Activated T-cell treated with anti-CD3 and anti-CD28 coated beads, Interleukin-2, amount 50 U/mL, for 4 hours (primary cell): ENCODE measurements around the gene TAGLN. TPM values are rescaled to one million over a fixed set of nuclear protein-coding genes. Genes with fewer than 3 reads are reported as not detected.

ENCODE experiments used
- ATAC-seq, 2 donors: fragments of 200-7000 bp; cut with Tn5 transposase; one replicate each; pipeline ENCODE4 v1.10.0; 2021
- DNase-seq: peaks from one replicate; pipeline ENCODE4 v3.0.0-alpha.2; 2020
- H3K27me3 Mint-ChIP-seq: one replicate; pipeline ENCODE4 v1.8.0; 2021; ENCODE audit warnings: low read depth, mixed read lengths
- H3K36me3 Mint-ChIP-seq: one replicate; pipeline ENCODE4 v1.8.0; 2022; ENCODE audit warnings: mixed read lengths; ENCODE audit not compliant: insufficient read depth
- H3K4me1 Mint-ChIP-seq: one replicate; pipeline ENCODE4 v1.8.0; 2021; ENCODE audit warnings: low read depth, mixed read lengths
- H3K4me3 Mint-ChIP-seq: one replicate; pipeline ENCODE4 v1.8.0; 2021; ENCODE audit warnings: mild to moderate bottlenecking, moderate library complexity, mixed read lengths
- H3K9me3 Mint-ChIP-seq: one replicate; pipeline ENCODE4 v1.8.0; 2021; ENCODE audit warnings: mixed read lengths
- total RNA-seq, 3 donors: library from RNA; stranded (reverse); gene quantifications; one replicate each; pipeline ENCODE4 v1.2.1, GENCODE V29; 2021

TAGLN gene
- total RNA-seq, 3 donors from 2014 or later: 2.5 to 3.9 (median 3.2) TPM

DNA sequence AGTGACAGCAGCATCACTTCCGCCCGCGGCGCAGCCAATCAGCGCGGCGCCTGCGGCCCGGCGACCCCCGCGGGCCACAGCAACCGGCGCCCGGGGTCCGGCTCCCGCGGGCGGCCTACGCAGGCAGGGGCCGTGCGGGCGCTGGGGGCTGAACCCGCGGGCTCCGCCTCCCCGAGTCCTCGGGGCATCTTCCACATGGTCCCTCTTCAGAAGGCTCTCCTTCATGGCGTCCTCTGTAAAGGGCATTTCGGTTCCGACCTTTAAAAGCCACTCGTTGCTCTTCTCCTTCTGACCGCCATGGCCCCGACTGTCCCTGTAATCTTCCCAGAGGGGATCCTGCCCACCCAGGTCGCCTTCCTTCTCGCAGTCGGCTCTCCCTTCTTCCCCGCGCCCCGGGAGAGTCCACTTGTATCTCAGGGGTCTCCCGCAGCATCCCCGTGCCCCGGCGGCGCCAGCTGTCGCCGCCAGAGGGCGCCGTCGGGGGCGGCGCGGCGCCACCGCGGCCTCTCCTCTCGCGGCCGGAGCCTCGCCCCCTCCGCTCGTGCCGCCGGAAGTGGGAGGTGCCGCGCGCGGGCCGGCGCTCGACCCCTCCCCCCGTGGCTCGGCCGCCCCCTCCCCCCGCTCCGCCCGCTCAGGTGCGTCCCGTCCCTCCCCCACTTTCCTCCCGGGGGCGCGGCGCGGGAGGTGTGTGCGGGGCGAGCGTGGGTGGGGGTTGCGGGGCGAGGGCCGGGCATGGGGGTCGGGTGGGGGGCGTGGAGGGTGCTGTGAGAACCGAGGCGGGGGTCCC lies 33.1 kb downstream of the TAGLN start, which contains the start of gene RNF214:
RNF214 (plus strand) TSS at position 580 of the 787 bp plus-strand sequence. CDS start 1,602 bp downstream, outside the sequence.
- ATAC-seq: peak; percentile 78 to 79
- no peaks in the 10 kb centered on the region for H3K9me3 Mint-ChIP-seq
- peaks cover 40% of the 10 kb centered on the region for H3K4me1 Mint-ChIP-seq
- peaks cover 21% of the 10 kb centered on the region for H3K36me3 Mint-ChIP-seq
- peak within 1 kb of the TSS; percentile 99 for H3K4me3 Mint-ChIP-seq
- no peaks in the 10 kb centered on the region for H3K27me3 Mint-ChIP-seq
- DNase-seq: peak; percentile 70

DNA sequence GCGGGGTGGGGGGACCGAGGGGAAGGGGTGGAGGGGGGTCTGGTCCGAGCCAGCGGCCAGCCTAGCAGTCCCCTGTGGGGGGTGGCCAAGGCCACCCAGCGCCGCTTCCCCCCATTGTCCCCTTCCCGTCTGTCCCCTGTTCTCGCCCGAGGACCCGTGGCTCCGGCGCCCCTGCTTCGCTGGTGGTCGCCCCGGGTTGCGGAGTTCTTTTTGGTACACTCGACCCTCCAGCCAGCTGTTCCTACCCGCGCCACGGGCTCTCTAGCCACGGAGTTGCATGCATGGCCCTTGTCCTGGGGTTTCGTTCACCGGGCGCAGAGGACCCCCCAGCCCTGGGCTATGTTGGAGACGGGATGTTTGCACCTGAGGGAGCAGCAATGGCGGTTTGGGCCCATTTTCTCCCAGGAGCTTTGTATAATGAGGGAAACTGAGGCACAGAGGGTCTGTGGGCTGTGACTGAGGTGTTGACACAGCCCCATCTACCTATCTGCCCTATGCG lies 33.8 kb downstream of the TAGLN start:
- no peaks in the 10 kb centered on the region for H3K27me3 Mint-ChIP-seq
- H3K36me3 Mint-ChIP-seq: peaks cover 20% of the 10 kb centered on the region
- peak overlapping the region; percentile 83 for H3K4me3 Mint-ChIP-seq
- peaks cover 39% of the 10 kb centered on the region for H3K4me1 Mint-ChIP-seq
- ATAC-seq: no peak
- DNase-seq: no peak
- no peaks in the 10 kb centered on the region for H3K9me3 Mint-ChIP-seq

DNA sequence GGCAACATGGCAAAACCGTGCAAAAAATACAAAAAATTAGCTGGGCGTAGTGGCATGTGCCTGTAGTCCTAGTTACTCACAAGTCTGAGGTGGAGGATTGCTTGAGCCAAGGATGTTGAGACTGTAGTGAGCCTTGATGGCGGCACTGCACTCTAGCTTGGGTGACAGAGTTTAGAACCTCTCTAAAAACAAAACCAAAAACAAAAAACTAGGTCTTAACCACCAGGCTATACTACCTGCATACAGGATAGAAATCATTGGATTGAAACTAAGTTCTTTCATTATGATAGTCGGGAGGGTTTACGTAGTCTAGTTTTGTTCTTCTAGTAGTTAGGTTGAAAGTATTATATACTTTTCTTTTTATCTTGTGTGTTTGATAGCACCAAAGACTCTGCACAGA lies 39.1 kb downstream of the TAGLN start:
- ATAC-seq: peak in 1 of 2 donors; percentile 21
- H3K4me3 Mint-ChIP-seq: no peak overlapping the region
- H3K9me3 Mint-ChIP-seq: no peaks in the 10 kb centered on the region
- H3K36me3 Mint-ChIP-seq: peaks cover 12% of the 10 kb centered on the region
- peaks cover 12% of the 10 kb centered on the region for H3K4me1 Mint-ChIP-seq
- no peaks in the 10 kb centered on the region for H3K27me3 Mint-ChIP-seq
- DNase-seq: no peak

DNA sequence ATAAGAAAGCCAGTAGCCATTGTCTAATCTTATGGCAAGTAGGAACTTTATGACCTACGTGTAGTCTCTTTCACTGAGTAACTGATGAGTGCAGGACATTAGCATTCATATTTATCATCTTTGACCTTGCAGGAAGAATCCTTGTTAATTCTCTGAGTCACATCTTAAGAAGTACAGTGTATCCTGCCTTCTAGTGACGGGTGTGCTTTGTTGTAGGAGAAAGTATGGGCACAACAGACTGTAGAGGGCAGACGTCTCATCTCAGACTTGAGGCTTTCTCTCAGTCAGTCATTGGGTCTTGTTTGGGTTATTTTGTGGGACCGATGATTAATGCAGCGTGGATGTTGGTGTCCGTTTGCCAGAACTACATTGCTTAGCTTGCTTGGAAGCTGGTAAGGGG lies 40.1 kb downstream of the TAGLN start:
- H3K4me3 Mint-ChIP-seq: no peak overlapping the region
- no peaks in the 10 kb centered on the region for H3K27me3 Mint-ChIP-seq
- DNase-seq (no peak), ATAC-seq (no peak)
- H3K36me3 Mint-ChIP-seq: peaks cover 16% of the 10 kb centered on the region
- H3K4me1 Mint-ChIP-seq: peaks cover 1% of the 10 kb centered on the region
- no peaks in the 10 kb centered on the region for H3K9me3 Mint-ChIP-seq

DNA sequence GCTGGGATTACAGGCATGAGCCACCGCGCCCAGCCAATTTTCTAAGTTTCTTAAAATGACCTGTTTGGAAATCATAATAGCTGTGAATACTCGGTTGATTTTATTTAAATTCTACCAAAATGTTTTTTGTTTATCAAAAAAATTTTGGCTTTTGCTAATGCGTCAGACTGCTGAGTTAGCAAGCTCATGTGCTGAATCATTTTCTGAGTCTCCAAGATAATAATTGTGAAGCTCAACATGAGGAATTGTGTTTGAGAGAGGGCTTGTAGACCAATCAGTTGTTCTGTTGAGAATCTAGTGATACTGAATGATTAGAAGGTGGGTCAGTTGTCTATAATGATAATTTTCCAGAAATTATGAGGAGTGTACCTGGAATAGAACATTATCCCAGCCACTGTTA lies 49.2 kb downstream of the TAGLN start:
- Mint-ChIP-seq H3K4me3 (no peak overlapping the region), H3K4me1 (no peaks in the 10 kb centered on the region), H3K9me3 (no peaks in the 10 kb centered on the region), H3K27me3 (no peaks in the 10 kb centered on the region), H3K36me3 (peaks cover 36% of the 10 kb centered on the region)
- ATAC-seq (no peak), DNase-seq (no peak)

DNA sequence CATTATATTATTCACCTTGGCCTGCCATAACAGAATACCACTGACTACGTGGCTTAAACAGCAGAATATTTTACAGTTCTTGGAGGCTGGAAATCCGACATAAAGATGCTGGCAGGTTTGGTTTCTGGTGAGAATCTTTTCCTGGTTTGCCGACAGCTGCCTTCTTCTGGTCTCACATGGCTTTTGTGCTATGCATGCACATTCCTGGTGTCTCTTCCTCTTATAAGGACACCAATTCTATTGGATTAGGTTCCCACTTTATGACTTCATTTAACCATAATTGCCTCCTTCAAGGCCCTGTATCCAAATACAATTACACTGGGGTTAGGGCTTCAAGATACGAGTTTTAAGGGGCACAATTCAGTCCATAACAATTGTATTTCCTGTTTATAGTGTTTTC lies 50.4 kb downstream of the TAGLN start:
- ATAC-seq: no peak
- H3K27me3 Mint-ChIP-seq: no peaks in the 10 kb centered on the region
- H3K36me3 Mint-ChIP-seq: peaks cover 34% of the 10 kb centered on the region
- no peak for DNase-seq
- H3K9me3 Mint-ChIP-seq: no peaks in the 10 kb centered on the region
- H3K4me3 Mint-ChIP-seq: no peak overlapping the region
- H3K4me1 Mint-ChIP-seq: no peaks in the 10 kb centered on the region

DNA sequence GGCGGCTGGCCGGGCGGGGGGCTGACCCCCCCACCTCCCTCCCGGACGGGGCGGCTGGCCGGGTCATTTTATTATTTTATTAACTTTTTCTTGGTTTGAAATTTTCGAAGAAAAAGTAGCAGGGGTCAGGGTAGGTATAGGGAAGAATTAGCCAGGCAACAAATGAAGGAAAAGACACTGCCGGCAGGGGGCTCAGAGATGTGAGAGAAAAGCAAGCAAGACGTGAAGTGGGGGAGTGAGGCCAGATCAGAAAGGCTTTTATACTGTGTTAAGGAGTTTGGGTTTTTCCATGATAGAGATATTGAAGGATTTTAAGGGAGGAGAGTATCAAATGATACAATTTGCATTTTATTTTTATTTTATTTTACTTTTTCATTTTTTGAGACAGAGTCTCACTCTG lies 52.3 kb downstream of the TAGLN start:
- H3K4me3 Mint-ChIP-seq: no peak overlapping the region
- peaks cover 29% of the 10 kb centered on the region for H3K36me3 Mint-ChIP-seq
- H3K9me3 Mint-ChIP-seq: no peaks in the 10 kb centered on the region
- no peak for DNase-seq
- H3K27me3 Mint-ChIP-seq: no peaks in the 10 kb centered on the region
- no peaks in the 10 kb centered on the region for H3K4me1 Mint-ChIP-seq
- no peak for ATAC-seq

DNA sequence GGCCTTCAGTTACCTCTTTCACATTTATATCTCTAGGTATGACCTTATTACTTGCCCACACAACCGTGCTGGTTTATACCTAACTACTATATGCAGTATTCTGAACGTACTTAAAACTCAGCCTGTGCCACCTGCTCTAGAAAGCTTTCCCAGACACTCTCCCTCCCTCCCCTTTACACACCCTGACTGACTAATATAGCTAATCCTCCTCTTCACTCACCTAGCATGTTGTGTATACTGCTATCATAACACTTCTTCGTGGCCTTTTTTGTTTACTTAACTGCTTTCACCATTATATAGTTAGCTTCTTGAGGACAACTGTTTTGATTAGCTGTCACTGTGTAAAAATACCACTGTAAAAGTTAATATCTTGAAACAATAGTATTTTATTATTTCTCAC lies 56.8 kb downstream of the TAGLN start:
- Mint-ChIP-seq H3K36me3 (peaks cover 25% of the 10 kb centered on the region), H3K27me3 (no peaks in the 10 kb centered on the region), H3K9me3 (no peaks in the 10 kb centered on the region), H3K4me3 (no peak overlapping the region), H3K4me1 (no peaks in the 10 kb centered on the region)
- ATAC-seq: no peak
- DNase-seq: no peak

DNA sequence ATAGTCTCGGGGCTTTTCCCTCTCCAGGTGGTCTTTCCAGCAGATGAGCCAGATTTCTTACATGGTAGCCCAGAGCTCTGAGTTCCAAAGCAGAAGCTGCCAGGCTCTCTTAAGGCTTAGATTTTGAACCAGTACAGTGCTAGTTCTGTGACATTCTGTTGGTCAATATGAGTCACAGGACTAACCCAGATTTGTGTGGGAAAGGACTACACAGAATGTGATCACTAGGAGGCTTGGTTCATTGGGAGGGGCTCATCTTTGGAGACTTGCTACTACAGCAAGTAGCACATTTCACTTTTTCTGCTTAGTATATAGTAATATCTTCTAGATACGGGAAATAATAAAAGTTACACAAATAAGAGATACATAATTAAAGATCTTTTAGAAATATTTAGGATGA lies 57.4 kb downstream of the TAGLN start:
- Mint-ChIP-seq H3K4me3 (no peak overlapping the region), H3K4me1 (no peaks in the 10 kb centered on the region), H3K27me3 (no peaks in the 10 kb centered on the region), H3K9me3 (no peaks in the 10 kb centered on the region), H3K36me3 (peaks cover 24% of the 10 kb centered on the region)
- DNase-seq (no peak), ATAC-seq (no peak)

Other genes with a start within 250 kb of the TAGLN start
- gene SIK3, start 100.9 kb upstream of the TAGLN start, total RNA-seq: 10 to 100 TPM; 28.7 to 48.8 (median 36.5) TPM
- gene PAFAH1B2, start 55.1 kb upstream of the TAGLN start, total RNA-seq: 10 to 100 TPM; 73.9 to 81.2 (median 80.0) TPM
- 10 to 100 TPM; 11.1 to 15.4 (median 12.9) TPM for gene SIDT2, start 20.6 kb upstream of the TAGLN start, total RNA-seq
- 100 to 1,000 TPM; 112 to 139 (median 123) TPM for gene PCSK7, start 32.7 kb downstream of the TAGLN start, total RNA-seq
- 10 to 100 TPM; 16.2 to 17.9 (median 16.9) TPM for gene RNF214, start 33.3 kb downstream of the TAGLN start, total RNA-seq
- 1 to 10 TPM; 3.1 to 3.3 (median 3.2) TPM for gene BACE1-AS, start 92.0 kb downstream of the TAGLN start, total RNA-seq
- gene BACE1, start 116.9 kb downstream of the TAGLN start, total RNA-seq: 1 to 10 TPM in 1 of 3 donors, under 1 TPM in 2; 0.37 to 1.0 (median 0.48) TPM
- gene CEP164, start 128.5 kb downstream of the TAGLN start, total RNA-seq: 10 to 100 TPM; 35.7 to 44.0 (median 36.5) TPM